Panc1 (cell line): ENCODE data around the gene PON2.
"Not testable (repeated sequence)": the region's sequence is repeated elsewhere in the genome, so short reads cannot be mapped to it uniquely, and the experiment has no call there.

Source experiments
- CTCF ChIP-seq: fragments of 450-650 bp; IDR thresholded peaks from 2 replicates; pipeline ENCODE4 v1.5.1; 2017; ENCODE audit warnings: mild to moderate bottlenecking
- REST ChIP-seq, 2 experiments: IDR thresholded peaks; 2 replicates each; pipeline ENCODE4 v1.6.1; 2011 to 2012; ENCODE audit warnings: low read depth in 2 of 2, control low read depth in 1 of 2, low read length in 1 of 2, mild to moderate bottlenecking in 1 of 2, moderate library complexity in 1 of 2; ENCODE audit not compliant: insufficient read depth in 1 of 2
- SIN3A ChIP-seq: IDR thresholded peaks from 2 replicates; pipeline ENCODE4 v1.6.1; 2012; ENCODE audit warnings: low read depth, mild to moderate bottlenecking, low read length, moderate library complexity, borderline replicate concordance; ENCODE audit not compliant: insufficient read depth

- TF ChIP-seq SIN3A; CTCF; REST (IDR thresholded peaks at IDR 0.05; ENCODE audit: insufficient read depth in 1 of 2, low read depth in 2 of 2, low read length in 1 of 2): not testable (repeated sequence)
These were observed 25.8 kb upstream of the PON2 start for GRCh38 chr7:95460653-95461052.
